Inflammatory macrophage treated with lipopolysaccharide for 4 hours (primary cell): ENCODE measurements around the gene SAMD11.
A peak's percentile ranks its signal among the peaks of the same experiment; 100 is the strongest.
"Not testable (repeated sequence)": the region's sequence is repeated elsewhere in the genome, so short reads cannot be mapped to it uniquely, and the experiment has no call there.

ENCODE experiments used
- DNase-seq: peaks from one replicate; pipeline ENCODE4 v3.0.0-alpha.2; 2020

Gene SAMD11

DNA sequence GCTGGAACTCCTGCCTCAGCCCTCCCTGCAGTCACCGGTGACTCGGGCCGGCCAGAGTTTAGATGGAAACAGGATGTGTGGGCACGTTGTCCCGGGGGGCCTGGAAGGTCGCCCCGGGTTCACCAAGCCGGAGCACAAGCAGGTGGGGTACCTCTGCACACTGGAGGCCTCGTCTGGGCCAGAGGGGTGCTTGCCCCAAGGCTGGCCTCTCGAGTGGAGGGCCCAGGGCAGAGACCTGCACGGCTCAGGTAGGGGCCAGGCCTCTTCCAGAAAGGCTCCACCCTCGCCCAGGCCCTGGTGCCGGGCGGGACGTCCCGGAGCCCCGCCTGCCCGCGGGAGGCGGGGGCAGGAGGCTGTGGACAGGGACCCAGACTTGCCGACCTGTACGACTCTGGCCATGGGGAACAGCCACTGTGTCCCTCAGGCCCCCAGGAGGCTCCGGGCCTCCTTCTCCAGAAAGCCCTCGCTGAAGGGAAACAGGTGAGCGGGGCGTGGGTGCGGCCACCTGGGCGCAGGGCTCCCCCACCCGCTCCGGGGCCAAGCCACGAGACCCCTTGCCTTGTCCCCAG lies 42.5 kb downstream of the SAMD11 start, which contains the start of gene PLEKHN1:
Gene PLEKHN1 (plus strand): TSS at position 348 of the 569 bp plus-strand sequence. CDS start 50 bp downstream, at position 398.
- DNase-seq: peak; percentile 38

DNA sequence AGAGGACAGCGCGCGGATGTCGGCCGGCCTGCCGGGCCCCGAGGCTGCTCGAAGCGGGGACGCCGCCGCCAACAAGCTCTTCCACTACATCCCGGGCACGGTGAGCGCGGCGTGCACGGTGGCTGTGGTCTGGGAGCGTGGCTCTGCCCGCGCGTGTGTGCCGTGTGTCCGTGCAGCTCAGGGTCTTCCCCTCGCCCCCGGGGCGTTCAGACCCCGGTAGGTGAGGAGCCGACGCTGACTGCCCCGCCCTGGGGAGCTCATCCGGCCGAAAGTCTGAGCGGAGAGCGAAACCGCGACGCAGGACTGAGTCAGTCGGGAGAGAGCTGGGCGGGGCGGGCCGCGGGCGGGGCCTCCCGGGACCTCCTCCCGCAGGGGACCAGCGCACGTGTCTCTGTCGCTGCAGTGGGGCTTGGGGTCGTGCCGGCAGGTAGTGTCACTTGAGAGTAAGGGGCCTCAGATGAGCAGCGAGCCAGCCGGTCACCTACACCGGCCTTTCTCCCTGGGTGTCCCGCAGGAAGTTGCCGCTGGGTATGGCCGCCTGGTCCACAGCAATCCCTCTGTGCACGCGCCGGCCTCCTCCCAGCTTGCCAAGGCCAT lies 43.1 kb downstream of the SAMD11 start:
- DNase-seq: peak; percentile 75

GRCh38 chr1:967466-968343 lies 44.0 kb downstream of the SAMD11 start:
- no peak for DNase-seq

GRCh38 chr1:969260-969855 lies 45.6 kb downstream of the SAMD11 start:
- DNase-seq: no peak

DNA sequence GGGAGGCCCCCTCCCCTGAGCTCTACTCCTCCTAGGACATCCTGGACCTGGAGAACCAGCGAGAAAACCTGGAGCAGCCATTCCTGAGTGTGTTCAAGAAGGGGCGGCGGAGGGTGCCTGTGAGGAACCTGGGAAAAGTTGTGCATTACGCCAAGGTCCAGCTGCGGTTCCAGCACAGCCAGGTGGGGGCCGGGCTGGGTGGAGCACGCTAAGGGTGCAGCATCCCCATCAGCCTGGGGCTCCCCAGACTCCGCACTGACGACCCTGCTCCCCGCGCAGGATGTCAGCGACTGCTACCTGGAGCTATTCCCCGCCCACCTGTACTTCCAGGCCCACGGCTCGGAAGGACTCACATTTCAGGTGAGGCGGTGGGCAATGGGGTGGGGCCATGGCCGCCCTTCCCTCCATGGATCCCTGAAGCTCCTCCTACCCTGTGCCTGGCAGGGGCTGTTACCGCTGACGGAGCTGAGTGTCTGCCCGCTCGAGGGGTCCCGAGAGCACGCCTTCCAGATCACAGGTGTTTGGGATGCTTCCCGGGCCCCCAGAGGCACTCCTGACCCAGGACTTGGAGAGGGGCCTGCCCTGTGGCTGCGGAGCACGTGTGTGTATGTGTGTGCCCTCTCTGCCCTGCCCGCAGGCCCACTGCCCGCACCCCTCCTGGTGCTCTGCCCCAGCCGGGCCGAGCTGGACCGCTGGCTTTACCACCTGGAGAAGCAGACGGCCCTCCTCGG lies 46.7 kb downstream of the SAMD11 start:
- DNase-seq: no peak

DNA sequence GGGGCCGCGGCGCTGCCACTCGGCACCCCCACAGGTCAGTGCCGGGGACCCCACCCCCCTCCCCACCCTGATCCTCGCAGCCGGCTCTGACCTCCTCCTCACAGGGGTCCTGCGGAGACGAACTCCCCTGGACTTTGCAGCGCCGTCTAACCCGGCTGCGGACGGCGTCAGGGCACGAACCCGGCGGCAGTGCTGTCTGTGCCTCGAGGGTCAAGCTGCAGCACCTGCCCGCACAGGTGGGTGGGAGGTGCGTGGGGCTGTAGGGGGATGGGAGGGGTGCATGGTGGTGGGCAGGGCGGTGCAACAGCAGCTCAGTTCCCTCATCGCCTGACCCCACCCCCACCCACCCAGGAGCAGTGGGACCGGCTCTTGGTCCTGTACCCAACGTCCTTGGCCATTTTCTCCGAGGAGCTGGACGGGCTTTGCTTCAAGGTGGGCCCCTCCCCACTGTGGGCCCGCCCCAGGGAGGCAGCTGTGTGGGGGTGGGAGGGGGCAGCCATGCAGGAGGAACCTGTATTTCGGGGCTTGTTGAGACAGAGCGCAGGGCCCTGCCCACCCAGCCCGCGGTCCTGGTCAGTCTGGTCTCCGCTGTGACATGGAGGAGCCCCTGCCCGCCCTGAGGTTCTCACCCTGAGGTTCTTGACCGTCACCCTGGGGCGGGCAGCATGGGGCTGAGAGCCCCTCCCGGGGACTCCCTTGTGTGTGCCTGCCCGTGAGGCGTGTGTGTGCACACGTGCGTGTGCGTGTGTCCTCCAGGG lies 47.4 kb downstream of the SAMD11 start:
- DNase-seq: no peak

- no peak for DNase-seq
Measured at GRCh38 chr1:971751-972506, 48.2 kb downstream of the SAMD11 start.

- DNase-seq: no peak
Measured at GRCh38 chr1:972726-973458, 49.2 kb downstream of the SAMD11 start.

DNA sequence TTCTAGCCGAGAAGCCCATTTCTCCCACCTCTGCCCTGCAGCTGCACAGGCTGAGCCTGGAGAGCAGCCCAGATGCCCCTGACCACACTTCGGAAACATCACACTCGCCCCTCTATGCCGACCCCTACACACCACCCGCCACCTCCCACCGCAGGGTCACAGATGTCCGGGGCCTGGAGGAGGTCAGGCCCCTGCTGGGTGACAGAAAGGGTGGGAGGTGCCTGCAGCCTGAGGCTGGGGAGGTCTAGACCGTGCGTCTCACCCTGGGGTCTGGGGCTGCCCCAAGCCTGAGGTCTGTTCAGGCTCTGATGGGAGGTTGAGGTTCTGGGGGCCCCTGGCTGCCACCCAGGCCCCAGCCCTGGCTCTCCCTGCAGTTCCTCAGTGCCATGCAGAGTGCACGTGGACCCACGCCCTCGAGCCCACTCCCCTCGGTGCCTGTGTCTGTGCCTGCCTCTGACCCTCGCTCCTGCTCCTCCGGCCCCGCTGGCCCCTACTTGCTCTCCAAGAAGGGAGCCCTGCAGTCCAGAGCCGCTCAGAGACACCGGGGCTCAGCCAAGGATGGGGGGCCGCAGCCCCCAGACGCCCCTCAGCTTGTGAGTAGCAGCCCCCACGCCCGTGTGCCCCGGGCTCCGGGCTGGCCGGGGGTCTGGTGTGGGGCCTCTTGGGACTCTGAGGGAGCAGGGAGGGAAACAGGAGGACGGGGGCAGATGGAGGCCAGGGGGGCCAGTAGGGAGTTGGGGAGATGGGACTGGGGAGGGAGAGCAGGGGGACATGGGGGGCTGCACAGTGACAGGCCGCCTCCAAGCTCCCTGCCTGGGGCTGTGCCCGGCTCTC lies 50.0 kb downstream of the SAMD11 start:
- no peak for DNase-seq

- no peak for DNase-seq
Measured at GRCh38 chr1:974293-974640, 50.5 kb downstream of the SAMD11 start.

- no peak for DNase-seq
Measured at GRCh38 chr1:974687-975328, 51.1 kb downstream of the SAMD11 start.

DNA sequence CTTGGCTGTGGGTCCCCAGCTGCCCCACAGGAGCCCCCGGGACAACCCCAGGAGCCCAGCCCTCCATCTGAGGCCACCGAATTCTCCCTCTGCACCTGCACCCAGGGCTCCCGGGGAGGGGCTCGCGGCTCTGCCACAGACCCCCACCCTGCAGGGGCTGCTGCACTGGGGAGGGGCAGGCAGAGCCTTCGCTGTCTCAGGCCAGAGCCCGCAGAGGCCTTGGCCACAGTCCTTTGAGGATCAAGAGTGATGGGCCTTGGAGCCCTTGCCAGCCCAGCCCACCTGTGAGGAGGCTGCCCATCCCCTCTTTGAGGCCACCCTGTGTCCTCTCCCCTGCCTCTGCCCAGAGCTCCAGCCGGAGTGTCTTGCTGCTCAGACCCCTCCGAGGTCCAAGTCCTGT lies 51.6 kb downstream of the SAMD11 start:
- no peak for DNase-seq

DNA sequence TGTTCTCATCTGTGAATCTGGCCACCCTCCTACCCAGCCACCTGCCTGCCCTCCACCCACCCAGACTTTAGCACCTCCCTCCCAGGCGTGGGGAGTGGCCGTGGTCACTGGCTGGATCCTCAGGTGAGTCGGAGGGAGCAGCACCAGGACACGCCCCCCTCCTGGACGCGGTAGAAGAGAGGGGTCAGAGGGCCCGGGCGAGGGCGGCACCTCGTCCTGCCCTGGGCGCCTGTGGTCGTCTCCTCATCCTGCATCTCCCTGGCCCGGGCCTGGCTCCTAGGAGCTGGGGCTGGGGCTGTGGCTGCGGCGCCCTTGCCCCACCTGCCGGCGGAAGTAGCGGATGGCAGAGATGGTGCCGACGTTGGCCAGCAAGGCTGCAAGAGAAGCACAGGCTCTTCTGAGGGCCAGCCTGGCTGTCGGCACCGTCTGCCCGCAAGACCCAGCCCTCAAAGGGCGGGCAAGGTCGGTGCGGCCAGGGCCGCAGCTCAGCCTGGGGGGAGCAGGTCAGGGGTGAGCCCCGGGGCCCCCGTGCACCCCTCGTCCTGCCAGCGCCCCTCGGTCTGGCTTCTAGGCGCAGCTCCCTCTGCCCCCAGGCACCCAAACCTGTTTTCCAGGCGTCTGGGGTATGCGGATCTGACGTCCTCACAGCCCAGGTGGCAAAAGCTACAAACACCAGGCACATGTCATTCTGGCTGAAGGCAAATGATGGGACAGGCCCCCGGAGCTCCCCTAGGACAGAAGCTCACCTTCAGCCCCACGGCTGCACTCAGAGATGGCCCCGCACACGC lies 52.4 kb downstream of the SAMD11 start:
- DNase-seq: peak; percentile 70

DNA sequence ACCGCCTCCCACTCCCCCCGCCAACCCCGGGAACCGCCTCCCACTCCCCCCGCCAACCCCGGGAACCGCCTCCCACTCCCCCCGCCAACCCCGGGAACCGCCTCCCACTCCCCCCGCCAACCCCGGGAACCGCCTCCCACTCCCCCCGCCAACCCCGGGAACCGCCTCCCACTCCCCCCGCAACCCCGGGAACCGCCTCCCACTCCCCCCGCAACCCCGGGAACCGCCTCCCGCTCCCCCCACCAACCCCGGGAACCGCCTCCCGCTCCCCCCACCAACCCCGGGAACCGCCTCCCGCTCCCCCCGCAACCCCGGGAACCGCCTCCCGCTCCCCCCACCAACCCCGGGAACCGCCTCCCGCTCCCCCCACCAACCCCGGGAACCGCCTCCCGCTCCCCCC lies 53.1 kb downstream of the SAMD11 start:
- DNase-seq: not testable (repeated sequence)

DNA sequence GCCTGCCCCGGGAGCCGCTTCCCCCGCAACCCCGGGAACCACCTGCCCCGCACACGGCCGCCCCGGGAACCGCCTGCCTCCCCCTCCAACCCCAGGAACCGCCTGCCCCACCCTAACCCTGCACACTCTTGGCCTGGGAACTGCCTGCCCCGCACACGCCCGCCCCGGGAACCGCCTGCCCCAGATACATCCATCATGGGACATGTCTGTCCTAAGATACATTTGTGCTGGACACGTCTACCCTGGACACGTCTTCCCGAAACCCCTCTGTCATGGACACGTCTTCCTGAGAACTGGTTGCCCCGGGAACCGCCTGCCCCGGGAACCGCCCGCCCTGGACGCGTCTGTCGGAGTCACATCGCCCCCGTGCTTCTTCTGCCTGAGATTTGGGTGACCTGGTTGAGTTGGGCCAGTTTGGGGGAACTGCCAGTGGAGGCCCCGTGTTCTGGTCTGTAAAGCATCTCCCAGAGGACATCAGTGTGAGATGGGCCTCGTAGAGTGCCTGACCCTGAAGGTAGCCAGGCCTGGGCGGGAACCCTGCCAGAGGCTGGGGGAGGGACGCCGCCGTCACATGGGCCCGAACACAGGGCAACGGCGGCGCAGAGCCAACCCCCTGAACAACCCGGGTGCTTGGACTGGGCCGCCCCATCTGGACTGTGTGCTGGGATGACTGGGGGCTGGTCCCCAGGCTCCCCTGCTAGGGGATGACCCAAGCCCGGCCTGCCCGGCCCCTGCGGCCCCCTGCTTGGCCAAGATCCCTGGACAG lies 54.5 kb downstream of the SAMD11 start:
- no peak for DNase-seq

DNA sequence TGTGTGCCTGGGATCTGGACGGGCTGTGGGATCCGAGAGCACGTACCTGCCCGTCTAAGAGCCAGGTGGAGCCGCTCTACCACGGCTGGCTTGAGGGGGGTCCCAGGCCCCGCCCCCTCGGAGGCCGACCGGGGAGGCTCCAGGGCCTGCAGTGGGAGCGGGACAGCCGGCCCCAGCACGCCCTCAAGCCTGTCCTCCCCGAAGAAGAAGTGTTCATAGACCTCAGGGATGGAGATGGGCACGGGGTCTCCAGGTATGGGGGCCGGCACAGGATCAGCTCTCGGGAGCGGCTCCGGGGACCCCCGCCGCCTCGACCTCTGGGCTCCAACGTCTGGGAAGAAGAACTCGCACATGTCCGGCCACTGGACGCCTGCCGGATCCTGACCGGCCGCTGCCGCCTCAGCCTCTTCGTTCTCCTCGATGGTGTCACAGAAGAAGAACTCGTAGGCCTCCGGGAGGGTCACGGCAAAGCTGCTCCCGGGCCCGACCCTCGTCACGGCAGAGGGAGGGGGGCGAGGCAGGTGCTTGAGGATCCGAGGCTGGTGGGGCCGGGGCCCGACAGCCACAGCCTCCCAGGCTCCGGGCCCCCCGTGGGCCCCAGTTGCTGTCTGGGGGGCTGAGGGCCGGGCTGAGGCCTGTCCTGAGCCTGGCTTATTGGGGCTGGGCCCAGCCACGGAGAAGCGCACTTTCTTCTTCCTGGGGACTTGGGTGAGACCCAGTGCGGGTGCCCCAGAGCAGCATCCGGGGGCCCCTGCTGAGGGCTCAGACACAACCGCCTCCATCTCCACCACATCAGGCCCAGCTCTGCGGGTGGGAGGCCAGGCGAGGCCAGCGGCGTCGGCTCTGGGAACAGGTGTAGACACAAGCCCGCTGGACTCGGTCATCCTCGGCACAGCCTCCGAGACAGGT lies 55.4 kb downstream of the SAMD11 start:
- DNase-seq: no peak

GRCh38 chr1:979744-980072 lies 56.0 kb downstream of the SAMD11 start:
- DNase-seq: no peak
